ENCODE results near the gene RELA. TPM values are rescaled to one million over a fixed set of nuclear protein-coding genes. Genes with fewer than 3 reads are reported as not detected.

The RELA gene
- total RNA-seq, 4 donors from 2014 or later: 31.5 to 65.7 (median 34.6) TPM

- no peak for TF ChIP-seq CTCF (IDR thresholded peaks at IDR 0.05; ENCODE audit: low read depth)
Measured at GRCh38 chr11:65609229-65609628, 53.5 kb downstream of the RELA start.

DNA sequence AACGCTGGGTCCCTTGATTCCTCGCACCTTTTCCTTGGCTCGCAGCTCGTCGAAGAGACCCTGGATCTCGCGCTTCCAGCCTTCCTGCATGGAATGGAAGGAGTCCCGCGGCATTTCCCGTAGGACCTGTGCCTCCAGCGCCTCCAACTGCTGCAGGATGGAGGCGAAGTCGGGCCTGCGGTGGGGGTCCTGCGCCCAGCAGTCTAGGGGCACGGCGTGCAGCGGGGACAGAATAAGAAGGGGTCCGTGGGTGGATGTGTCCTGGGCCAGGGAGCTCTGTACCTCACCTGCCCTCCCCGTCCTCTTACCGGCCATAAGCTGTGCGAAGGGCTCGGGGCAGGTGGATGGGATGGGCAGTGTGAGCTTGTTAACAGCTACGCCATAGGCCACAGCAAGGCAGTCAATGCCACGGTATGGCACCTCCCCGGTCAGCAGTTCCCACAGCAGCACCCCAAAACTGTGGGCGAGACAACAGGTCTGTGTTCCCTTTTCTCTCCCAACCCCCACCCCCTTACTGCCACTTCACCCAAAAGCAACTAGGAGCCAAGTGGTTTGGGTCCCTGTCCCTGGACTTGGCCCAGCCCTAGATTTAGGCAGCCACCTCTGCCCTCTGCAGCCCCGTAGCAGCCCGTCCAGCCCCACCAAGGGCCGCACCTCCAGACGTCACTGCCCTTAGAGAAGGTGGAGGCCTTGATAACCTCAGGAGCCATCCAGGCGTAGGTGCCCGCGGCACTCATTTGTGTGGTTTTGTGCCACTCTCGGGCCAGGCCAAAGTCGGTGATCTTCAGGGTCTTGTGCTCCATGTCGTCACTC lies 54.9 kb downstream of the RELA start:
- no peak for TF ChIP-seq CTCF (IDR thresholded peaks at IDR 0.05; ENCODE audit: low read depth)

- no peak for TF ChIP-seq CTCF (IDR thresholded peaks at IDR 0.05; ENCODE audit: low read depth)
Measured at GRCh38 chr11:65606876-65607613, 55.7 kb downstream of the RELA start.

GRCh38 chr11:65604258-65604657 lies 58.5 kb downstream of the RELA start:
- TF ChIP-seq CTCF (IDR thresholded peaks at IDR 0.05; ENCODE audit: low read depth): no peak

Small RNAs within 50 kb of the gene (small RNA-seq; reads per million reads assigned to genes)
- gene MIR4489: not detected
- not detected for gene MIR4690
- not detected for gene RN7SL309P

Other genes starting within 250 kb of the RELA start
- gene NEAT1, start 240.1 kb downstream of the RELA start, total RNA-seq: 100 to 1,000 TPM; 537 to 773 (median 608) TPM
- over 10,000 TPM; 16,732 to 21,734 (median 18,618) TPM for gene MALAT1, start 163.9 kb downstream of the RELA start, total RNA-seq
- 10 to 100 TPM; 63.1 to 85.3 (median 67.0) TPM for gene SCYL1, start 137.8 kb downstream of the RELA start, total RNA-seq
- gene LTBP3, start 104.6 kb downstream of the RELA start, total RNA-seq: 10 to 100 TPM; 24.8 to 81.3 (median 77.3) TPM
- 10 to 100 TPM; 24.2 to 66.2 (median 35.1) TPM for gene ZNRD2, start 92.4 kb downstream of the RELA start, total RNA-seq
- 10 to 100 TPM; 15.2 to 48.8 (median 31.0) TPM for gene FAM89B, start 90.4 kb downstream of the RELA start, total RNA-seq
- 10 to 100 TPM; 27.1 to 79.5 (median 45.7) TPM for gene EHBP1L1, start 86.9 kb downstream of the RELA start, total RNA-seq
- under 1 TPM in 1 of 4 donors, not detected in 3; 0.57 TPM for gene KCNK7, start 67.1 kb downstream of the RELA start, total RNA-seq
- 10 to 100 TPM; 25.2 to 58.6 (median 28.8) TPM for gene MAP3K11, start 48.7 kb downstream of the RELA start, total RNA-seq
- 10 to 100 TPM; 10.3 to 25.2 (median 11.2) TPM for gene PCNX3, start 47.1 kb downstream of the RELA start, total RNA-seq
- gene SIPA1, start 24.8 kb downstream of the RELA start, total RNA-seq: 10 to 100 TPM; 19.8 to 42.8 (median 22.9) TPM
- gene KAT5, start 49.3 kb upstream of the RELA start, total RNA-seq: 10 to 100 TPM; 39.3 to 54.2 (median 49.0) TPM
- gene RNASEH2C, start 57.9 kb upstream of the RELA start, total RNA-seq: 100 to 1,000 TPM in 2 of 4 donors, 10 to 100 TPM in 2; 41.6 to 101 (median 97.7) TPM
- 10 to 100 TPM in 3 of 4 donors, 1 to 10 TPM in 1; 7.0 to 30.0 (median 14.6) TPM for gene AP5B1, start 118.1 kb upstream of the RELA start, total RNA-seq
- gene OVOL1, start 124.1 kb upstream of the RELA start, total RNA-seq: under 1 TPM in 2 of 4 donors, not detected in 2; 0.34 to 0.44 TPM
- under 1 TPM in 1 of 4 donors, not detected in 3; 0.85 TPM for gene SNX32, start 171.0 kb upstream of the RELA start, total RNA-seq
- 100 to 1,000 TPM; 375 to 550 (median 447) TPM for gene CFL1, start 195.3 kb upstream of the RELA start, total RNA-seq
- gene MUS81, start 197.5 kb upstream of the RELA start, total RNA-seq: 10 to 100 TPM; 19.9 to 41.8 (median 30.2) TPM
- gene EFEMP2, start 209.9 kb upstream of the RELA start, total RNA-seq: 10 to 100 TPM; 45.0 to 85.2 (median 62.2) TPM
- gene CTSW, start 216.9 kb upstream of the RELA start, total RNA-seq: 1 to 10 TPM in 3 of 4 donors, not detected in 1; 1.7 to 5.7 (median 2.9) TPM
- 10 to 100 TPM; 43.8 to 64.2 (median 51.9) TPM for gene FIBP, start 225.6 kb upstream of the RELA start, total RNA-seq
- gene CCDC85B, start 227.8 kb upstream of the RELA start, total RNA-seq: 10 to 100 TPM; 15.7 to 59.9 (median 29.3) TPM
- gene FOSL1, start 237.5 kb upstream of the RELA start, total RNA-seq: 10 to 100 TPM in 1 of 4 donors, 1 to 10 TPM in 3; 1.5 to 15.2 (median 2.8) TPM